Kidney (tissue), 14 donors: ENCODE results near the gene TTLL8. TPM values are rescaled to one million over a fixed set of nuclear protein-coding genes. Genes with fewer than 3 reads are reported as not detected.

Experiments used
- DNase-seq, 5 donors: peaks; one replicate each; pipeline ENCODE4 v3.0.0-alpha.2; 2013 to 2020
- FAIRE-seq: peaks from 2 replicates; lab custom pipeline; 2012; peaks lifted over from hg19 to GRCh38; lab: Jason Lieb, UNC
- H3K27ac ChIP-seq, 2 donors: one replicate each; pipeline ENCODE4 v1.7.0; 2013; ENCODE audit warnings: low read depth in 2 of 2, low read length in 2 of 2, inconsistent platforms in 1 of 2
- H3K27me3 ChIP-seq: one replicate; pipeline ENCODE4 v1.7.1; 2013; ENCODE audit warnings: low read length, inconsistent platforms; ENCODE audit not compliant: control insufficient read depth, insufficient read depth
- H3K36me3 ChIP-seq, 3 donors: one replicate each; pipeline versions ENCODE4 v1.7.0 to v1.7.1; 2013; ENCODE audit warnings: low read length in 3 of 3, control low read depth in 1 of 3, inconsistent platforms in 1 of 3; ENCODE audit not compliant: insufficient read depth in 3 of 3, control insufficient read depth in 2 of 3
- H3K4me1 ChIP-seq, 3 donors: one replicate each; pipeline versions ENCODE4 v1.7.0 to v1.7.1; 2013; ENCODE audit warnings: low read length in 3 of 3, inconsistent platforms in 1 of 3, low read depth in 1 of 3; ENCODE audit not compliant: control insufficient read depth in 2 of 3, insufficient read depth in 2 of 3
- H3K4me3 ChIP-seq, 3 donors: one replicate each; pipeline versions ENCODE4 v1.7.0 to v1.8.1; 2013; ENCODE audit warnings: low read length in 3 of 3, control low read depth in 1 of 3, inconsistent platforms in 1 of 3
- H3K9ac ChIP-seq, 3 donors: one replicate each; pipeline versions ENCODE4 v1.7.0 to v1.7.1; 2013; ENCODE audit warnings: low read length in 3 of 3, control low read depth in 1 of 3, inconsistent platforms in 1 of 3
- H3K9me3 ChIP-seq, 3 donors: one replicate each; pipeline versions ENCODE4 v1.7.0 to v1.7.1; 2013; ENCODE audit warnings: low read length in 3 of 3, control low read depth in 1 of 3, inconsistent platforms in 1 of 3; ENCODE audit not compliant: control insufficient read depth in 2 of 3, insufficient read depth in 1 of 3
- intact Hi-C: fragments of 100-400 bp; cut with DNase I; formaldehyde crosslinking; loops from one replicate; pipeline ENCODE4 v1.11.1; 2022
- polyA plus RNA-seq: library from polyadenylated mRNA; stranded (reverse); fragments of 350-450 nt; fragmentation: Illumina TruSeq; extraction: RNeasy Lipid Tissue Mini Kit (QIAGEN cat#74804); gene quantifications from one replicate; pipeline ENCODE4 v1.2.3, GENCODE V29; 2014; ENCODE audit warnings: low read depth, low replicate concordance; ENCODE audit not compliant: insufficient read depth
- total RNA-seq: library from RNA; stranded (reverse); fragmentation: NEBNext Ultra II Directional; extraction: Animal tissue kit (Norgen Biotek cat#: 25700); gene quantifications from one replicate; pipeline ENCODE4 v1.2.1, GENCODE V29; 2021
- TF ChIP-seq, protein P1 (sequence below): IDR thresholded peaks from 3 replicates; pipeline ENCODE4 v1.5.1; 2012; ENCODE audit warnings: mild to moderate bottlenecking, moderate library complexity, borderline replicate concordance; ENCODE audit not compliant: insufficient read depth; ENCODE audit errors: extremely low read depth
- donor health status: control.
- donor health status: control.
- donor health status: control.
- donor health status: control.
- donor health status: control.
- donor health status: DM: yes; HTN: yes; CAD: no.
- donor health status: Normal renal cell carcinoma (clear cell type).

Gene TTLL8
- total and polyA plus RNA-seq, 2 donors from 2014 or later, result not detected

DNA sequence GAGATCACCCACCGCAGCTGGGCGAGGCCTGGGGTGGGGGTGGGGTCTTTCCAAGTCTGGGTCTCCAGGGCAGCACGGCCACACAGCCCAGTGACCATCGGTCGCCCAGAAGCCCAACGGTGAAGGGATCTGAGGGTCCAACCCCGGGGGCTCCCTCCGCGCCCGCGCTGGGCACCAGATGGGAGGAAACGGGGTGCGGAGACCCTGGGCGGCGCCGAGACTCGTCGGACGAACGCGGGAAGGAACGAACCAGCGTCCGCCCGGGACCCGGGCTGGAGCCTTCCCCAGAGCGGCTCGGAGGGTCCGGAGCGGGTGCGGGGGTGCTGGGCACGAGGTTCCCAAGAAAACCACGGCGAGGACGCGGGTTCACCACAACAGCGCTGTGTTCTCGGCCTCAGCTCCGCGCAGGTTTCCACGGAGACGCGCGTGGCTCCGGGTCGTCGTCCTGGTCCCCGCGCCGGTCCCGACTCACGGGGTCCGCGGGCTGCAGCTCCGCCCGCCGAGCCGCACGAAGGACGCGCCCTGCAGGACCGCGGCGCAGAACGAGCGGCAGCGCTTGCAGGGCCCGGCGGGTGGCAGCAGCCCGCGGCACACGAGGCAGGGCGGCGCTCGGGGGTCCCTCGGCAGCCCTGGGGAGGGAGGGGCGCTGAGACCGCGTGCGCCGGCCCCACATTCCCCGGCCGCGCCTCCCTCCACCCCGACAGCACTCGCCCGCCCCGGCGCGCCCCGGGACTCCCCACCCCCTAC lies 43.3 kb downstream of the TTLL8 start:
- DNase-seq (peak in 2 of 5 donors; percentile 50 to 70), FAIRE-seq (no peak)
- no peak overlapping the region for H3K27ac ChIP-seq
- peaks cover 13% of the 10 kb centered on the region for H3K27me3 ChIP-seq
- no peak overlapping the region for H3K4me3 ChIP-seq
- H3K4me1 ChIP-seq, result no peaks in the 10 kb centered on the region
- no peaks in the 10 kb centered on the region for H3K36me3 ChIP-seq
- no peaks in the 10 kb centered on the region for H3K9me3 ChIP-seq
- intact Hi-C loops, result no loop called here
- TF ChIP-seq, protein P1, sequence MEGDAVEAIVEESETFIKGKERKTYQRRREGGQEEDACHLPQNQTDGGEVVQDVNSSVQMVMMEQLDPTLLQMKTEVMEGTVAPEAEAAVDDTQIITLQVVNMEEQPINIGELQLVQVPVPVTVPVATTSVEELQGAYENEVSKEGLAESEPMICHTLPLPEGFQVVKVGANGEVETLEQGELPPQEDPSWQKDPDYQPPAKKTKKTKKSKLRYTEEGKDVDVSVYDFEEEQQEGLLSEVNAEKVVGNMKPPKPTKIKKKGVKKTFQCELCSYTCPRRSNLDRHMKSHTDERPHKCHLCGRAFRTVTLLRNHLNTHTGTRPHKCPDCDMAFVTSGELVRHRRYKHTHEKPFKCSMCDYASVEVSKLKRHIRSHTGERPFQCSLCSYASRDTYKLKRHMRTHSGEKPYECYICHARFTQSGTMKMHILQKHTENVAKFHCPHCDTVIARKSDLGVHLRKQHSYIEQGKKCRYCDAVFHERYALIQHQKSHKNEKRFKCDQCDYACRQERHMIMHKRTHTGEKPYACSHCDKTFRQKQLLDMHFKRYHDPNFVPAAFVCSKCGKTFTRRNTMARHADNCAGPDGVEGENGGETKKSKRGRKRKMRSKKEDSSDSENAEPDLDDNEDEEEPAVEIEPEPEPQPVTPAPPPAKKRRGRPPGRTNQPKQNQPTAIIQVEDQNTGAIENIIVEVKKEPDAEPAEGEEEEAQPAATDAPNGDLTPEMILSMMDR, result no peak
- H3K9ac ChIP-seq, result no peak overlapping the region

DNA sequence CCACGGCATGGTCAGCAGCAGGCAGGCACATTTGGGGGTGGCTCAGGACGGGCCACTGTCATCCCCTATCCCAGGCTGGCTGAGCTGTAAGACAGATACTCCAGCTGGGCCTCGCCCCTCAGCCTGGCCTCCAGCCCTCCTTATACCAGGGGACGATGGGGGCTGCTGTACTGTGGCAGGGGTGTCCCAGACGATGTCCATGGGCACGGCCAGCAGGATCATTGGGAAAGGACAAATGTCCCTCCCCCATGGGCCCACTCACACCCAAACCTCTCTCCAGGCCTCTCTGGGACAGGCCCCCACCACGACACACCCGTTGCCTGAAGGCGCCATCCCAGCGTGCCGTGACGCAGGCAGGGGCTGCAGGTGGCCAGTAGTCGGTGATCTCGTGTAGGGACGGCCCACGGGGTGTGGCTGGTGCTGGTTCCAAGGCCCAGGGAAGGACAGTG lies 44.0 kb downstream of the TTLL8 start:
- no peaks in the 10 kb centered on the region for H3K4me1 ChIP-seq
- peaks cover 13% of the 10 kb centered on the region for H3K27me3 ChIP-seq
- H3K9me3 ChIP-seq, result no peaks in the 10 kb centered on the region
- DNase-seq (peak in 2 of 5 donors; percentile 43 to 67), FAIRE-seq (no peak)
- TF ChIP-seq, protein P1, result no peak
- intact Hi-C loops, result no loop called here
- no peak overlapping the region for H3K27ac ChIP-seq
- no peak overlapping the region for H3K9ac ChIP-seq
- H3K4me3 ChIP-seq, result no peak overlapping the region
- H3K36me3 ChIP-seq, result no peaks in the 10 kb centered on the region

DNA sequence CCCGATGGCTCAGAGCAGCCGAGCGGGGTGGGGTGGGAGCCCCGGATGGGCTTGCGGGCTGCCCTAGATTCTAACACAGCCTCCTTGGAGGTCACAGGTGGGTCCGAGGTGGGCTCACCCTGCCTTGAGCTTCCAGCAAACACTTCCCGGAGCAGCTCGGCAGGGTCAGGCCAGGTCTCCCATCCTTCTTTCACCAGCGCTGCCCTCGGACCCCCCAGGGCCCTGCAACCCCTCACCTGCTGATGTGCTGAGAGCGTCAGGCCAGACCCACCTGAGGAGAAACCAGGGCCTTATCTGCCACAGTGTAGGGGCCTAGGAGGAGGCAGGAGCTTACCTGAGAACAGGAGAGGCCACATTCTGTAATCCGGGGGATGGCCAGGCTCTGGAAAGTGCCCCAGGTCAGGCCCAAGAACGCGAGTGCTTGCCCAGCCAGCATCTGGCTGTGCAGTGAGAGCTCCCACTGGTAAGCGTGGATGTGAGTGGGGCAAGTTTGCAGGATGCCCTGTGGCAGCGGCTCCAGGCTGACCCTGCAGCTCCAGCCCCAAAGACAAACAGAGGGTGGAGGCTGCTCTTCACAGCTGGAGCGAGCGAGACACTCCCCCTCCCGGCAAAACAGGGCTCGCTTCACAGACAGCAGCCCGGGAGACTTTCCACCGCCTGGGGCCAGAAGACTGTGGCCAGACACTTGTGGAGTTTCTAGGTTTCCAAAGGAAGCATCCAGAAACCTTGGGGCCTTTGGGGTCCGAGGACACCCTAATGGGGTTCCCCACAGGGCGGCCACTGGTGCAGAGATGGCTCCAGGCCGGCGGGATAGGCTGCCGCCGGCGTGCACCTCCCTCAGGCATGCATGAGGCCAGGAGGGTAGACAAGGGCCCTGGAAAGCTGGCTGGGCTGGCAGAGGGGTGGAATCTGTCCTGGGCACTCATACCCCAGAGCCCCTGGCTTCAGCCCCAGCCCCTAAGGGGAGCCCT lies 45.6 kb downstream of the TTLL8 start, which contains the start of gene IL17REL:
IL17REL (minus strand) TSS at position 555 of the 971 bp plus-strand sequence; CDS start at position 436, 119 bp downstream.
- H3K36me3 ChIP-seq, result no peaks in the 10 kb centered on the region
- TF ChIP-seq, protein P1, result no peak
- H3K9ac ChIP-seq, result no peak within 1 kb of the TSS
- no peak within 1 kb of the TSS for H3K4me3 ChIP-seq
- peak in 3 of 5 donors; percentile 32 to 50 (median 42) for DNase-seq
- FAIRE-seq, result no peak
- no peaks in the 10 kb centered on the region for H3K4me1 ChIP-seq
- H3K27me3 ChIP-seq, result peaks cover 13% of the 10 kb centered on the region
- H3K9me3 ChIP-seq, result no peaks in the 10 kb centered on the region
- no peak within 1 kb of the TSS for H3K27ac ChIP-seq
- intact Hi-C loops, result no loop called here
